Measurements from ENCODE around the gene SERPINB1.
"Not testable (repeated sequence)": the region's sequence is repeated elsewhere in the genome, so short reads cannot be mapped to it uniquely, and the experiment has no call there.

SERPINB1 gene

GRCh38 chr6:2806644-2807043 lies 35.0 kb downstream of the SERPINB1 start:
- TF ChIP-seq POLR2A (IDR thresholded peaks at IDR 0.05; ENCODE audit: low read depth, low read length), result no peak
- TF ChIP-seq POLR2AphosphoS5 (IDR thresholded peaks at IDR 0.05; ENCODE audit: low read depth, low read length), result no peak
- no peak for TF ChIP-seq TAF1 (IDR thresholded peaks at IDR 0.05; ENCODE audit: borderline replicate concordance, low read depth, low read length)
- FAIRE-seq, result no peak
- DNase-seq (ENCODE audit: insufficient read length), result no peak

- TF ChIP-seq TAF1 (IDR thresholded peaks at IDR 0.05; ENCODE audit: borderline replicate concordance, low read depth, low read length) (no peak), POLR2AphosphoS5 (IDR thresholded peaks at IDR 0.05; ENCODE audit: low read depth, low read length) (no peak), POLR2A (IDR thresholded peaks at IDR 0.05; ENCODE audit: low read depth, low read length) (no peak)
- no peak for DNase-seq (ENCODE audit: insufficient read length)
- FAIRE-seq, result no peak
Measured at GRCh38 chr6:2805031-2805430, 36.6 kb downstream of the SERPINB1 start.

- no peak for FAIRE-seq
- no peak for TF ChIP-seq TAF1 (IDR thresholded peaks at IDR 0.05; ENCODE audit: borderline replicate concordance, low read depth, low read length)
- no peak for TF ChIP-seq POLR2AphosphoS5 (IDR thresholded peaks at IDR 0.05; ENCODE audit: low read depth, low read length)
- no peak for TF ChIP-seq POLR2A (IDR thresholded peaks at IDR 0.05; ENCODE audit: low read depth, low read length)
- DNase-seq (ENCODE audit: insufficient read length), result no peak
Measured at GRCh38 chr6:2804516-2804915, 37.1 kb downstream of the SERPINB1 start.

- TF ChIP-seq POLR2A (IDR thresholded peaks at IDR 0.05; ENCODE audit: low read depth, low read length), result no peak
- TF ChIP-seq TAF1 (IDR thresholded peaks at IDR 0.05; ENCODE audit: borderline replicate concordance, low read depth, low read length), result no peak
- DNase-seq (ENCODE audit: insufficient read length) (no peak), FAIRE-seq (no peak)
Measured at GRCh38 chr6:2803731-2804429, 37.8 kb downstream of the SERPINB1 start.

GRCh38 chr6:2802521-2803060 lies 39.1 kb downstream of the SERPINB1 start:
- no peak for DNase-seq (ENCODE audit: insufficient read length)
- FAIRE-seq, result no peak
- no peak for TF ChIP-seq TAF1 (IDR thresholded peaks at IDR 0.05; ENCODE audit: borderline replicate concordance, low read depth, low read length)
- no peak for TF ChIP-seq POLR2A (IDR thresholded peaks at IDR 0.05; ENCODE audit: low read depth, low read length)
- no peak for TF ChIP-seq POLR2AphosphoS5 (IDR thresholded peaks at IDR 0.05; ENCODE audit: low read depth, low read length)

GRCh38 chr6:2801687-2802086 lies 40.0 kb downstream of the SERPINB1 start:
- not testable (repeated sequence) for FAIRE-seq

GRCh38 chr6:2800552-2801316 lies 40.9 kb downstream of the SERPINB1 start:
- FAIRE-seq, result no peak
- DNase-seq (ENCODE audit: insufficient read length), result no peak
- TF ChIP-seq POLR2A (IDR thresholded peaks at IDR 0.05; ENCODE audit: low read depth, low read length), result no peak
- TF ChIP-seq TAF1 (IDR thresholded peaks at IDR 0.05; ENCODE audit: borderline replicate concordance, low read depth, low read length), result no peak
- TF ChIP-seq POLR2AphosphoS5 (IDR thresholded peaks at IDR 0.05; ENCODE audit: low read depth, low read length), result no peak

More at GRCh38 chr6:2801687-2802086, 40.0 kb downstream of the SERPINB1 start:
- DNase-seq (ENCODE audit: insufficient read length), result not testable (repeated sequence)

- TF ChIP-seq TAF1 (IDR thresholded peaks at IDR 0.05; ENCODE audit: borderline replicate concordance, low read depth, low read length), result no peak
- TF ChIP-seq POLR2AphosphoS5 (IDR thresholded peaks at IDR 0.05; ENCODE audit: low read depth, low read length), result no peak
- TF ChIP-seq POLR2A (IDR thresholded peaks at IDR 0.05; ENCODE audit: low read depth, low read length), result no peak
- no peak for DNase-seq (ENCODE audit: insufficient read length)
- no peak for FAIRE-seq
Measured at GRCh38 chr6:2799936-2800527, 41.6 kb downstream of the SERPINB1 start.

GRCh38 chr6:2798586-2799134 lies 43.0 kb downstream of the SERPINB1 start:
- FAIRE-seq (no peak), DNase-seq (ENCODE audit: insufficient read length) (no peak)
- TF ChIP-seq TAF1 (IDR thresholded peaks at IDR 0.05; ENCODE audit: borderline replicate concordance, low read depth, low read length) (no peak), POLR2AphosphoS5 (IDR thresholded peaks at IDR 0.05; ENCODE audit: low read depth, low read length) (no peak), POLR2A (IDR thresholded peaks at IDR 0.05; ENCODE audit: low read depth, low read length) (no peak)

GRCh38 chr6:2797564-2798031 lies 44.1 kb downstream of the SERPINB1 start:
- TF ChIP-seq TAF1 (IDR thresholded peaks at IDR 0.05; ENCODE audit: borderline replicate concordance, low read depth, low read length) (no peak), POLR2A (IDR thresholded peaks at IDR 0.05; ENCODE audit: low read depth, low read length) (no peak), POLR2AphosphoS5 (IDR thresholded peaks at IDR 0.05; ENCODE audit: low read depth, low read length) (no peak)
- FAIRE-seq, result no peak
- no peak for DNase-seq (ENCODE audit: insufficient read length)

- TF ChIP-seq TAF1 (IDR thresholded peaks at IDR 0.05; ENCODE audit: borderline replicate concordance, low read depth, low read length), result no peak
- TF ChIP-seq POLR2AphosphoS5 (IDR thresholded peaks at IDR 0.05; ENCODE audit: low read depth, low read length), result no peak
- TF ChIP-seq POLR2A (IDR thresholded peaks at IDR 0.05; ENCODE audit: low read depth, low read length), result no peak
- FAIRE-seq (no peak), DNase-seq (ENCODE audit: insufficient read length) (no peak)
Measured at GRCh38 chr6:2796861-2797260, 44.8 kb downstream of the SERPINB1 start.
